Body of pancreas (tissue), 4 donors: Measurements from ENCODE around the gene TMEM229A. TPM values are rescaled to one million over a fixed set of nuclear protein-coding genes. Genes with fewer than 3 reads are reported as not detected.

Experiments
- ATAC-seq: fragments of 150-250 bp; one replicate; pipeline ENCODE4 v1.9.1; 2016
- DNase-seq, 4 donors: peaks; one replicate each; pipeline ENCODE4 v3.0.0-alpha.2; 2019
- H3K27ac ChIP-seq, 4 donors: fragments of 200-600 bp; sonication (generic); 1 replicate in 3 of 4; 2 replicates in 1 of 4; pipeline versions ENCODE4 v1.5.1 to v1.6.1; 2016 to 2019; ENCODE audit warnings: mild to moderate bottlenecking in 1 of 4, mixed read lengths in 1 of 4, moderate library complexity in 1 of 4
- H3K27me3 ChIP-seq, 2 donors: fragments of 200-600 bp; sonication (generic); one replicate each; pipeline ENCODE4 v1.6.0; 2016; ENCODE audit warnings: mild to moderate bottlenecking in 1 of 2
- H3K36me3 ChIP-seq, 2 donors: fragments of 200-600 bp; sonication (generic); replicated peaks in 1 of 2; 2 replicates each; pipeline ENCODE4 v1.5.1; 2016; ENCODE audit warnings: low read depth in 2 of 2; ENCODE audit not compliant: insufficient read depth in 1 of 2
- H3K4me1 ChIP-seq: fragments of 200-600 bp; sonication (generic); one replicate; pipeline ENCODE4 v1.6.0; 2016
- H3K4me3 ChIP-seq, 2 donors: fragments of 200-600 bp; sonication (generic); 1 replicate in 1 of 2; 2 replicates in 1 of 2; pipeline ENCODE4 v1.5.1; 2016 to 2019
- H3K9me3 ChIP-seq, 3 donors: fragments of 200-600 bp; sonication (generic); 1 replicate in 2 of 3; 2 replicates in 1 of 3; pipeline ENCODE4 v1.5.1; 2016
- CTCF ChIP-seq, 7 experiments: fragments of 450-650 bp in 4 of 7; fragments of 200-600 bp in 3 of 7; sonication (generic) in 3 of 7; IDR thresholded peaks; one replicate each; pipeline ENCODE4 v1.5.1; 2016 to 2019; ENCODE audit warnings: antibody characterized with exemption in 7 of 7
- POLR2A ChIP-seq, 3 donors: fragments of 450-650 bp; IDR thresholded peaks; one replicate each; pipeline ENCODE4 v1.6.1; 2016; ENCODE audit warnings: antibody characterized with exemption in 3 of 3, mild to moderate bottlenecking in 2 of 3
- WGBS, 2 donors: methylation state at CpG; one replicate each; pipeline ENCODE4 v1.1.5; 2017; 5-methylcytosine and 5-hydroxymethylcytosine counted together
- intact Hi-C: fragments of 100-400 bp; cut with DNase I; formaldehyde crosslinking; loops from one replicate; pipeline ENCODE4 v1.15.1; 2023
- total RNA-seq, 2 donors: library from RNA; depleted of rRNA; stranded (reverse); fragments of >200 nt; gene quantifications; one replicate each; pipeline ENCODE4 v1.1.0, GENCODE V29; 2016

TMEM229A gene
- total RNA-seq, 2 donors from 2014 or later, result not detected

- H3K4me3 ChIP-seq, result no peak overlapping the region
- intact Hi-C loops, result no loop called here
- no peaks in the 10 kb centered on the region for H3K9me3 ChIP-seq
- DNase-seq, result no peak
- ATAC-seq, result no peak
- 49 to 53% methylated on average over 4 of the region's 4 CpGs for WGBS, 2 donors
- no peak for TF ChIP-seq POLR2A (IDR thresholded peaks at IDR 0.05)
- TF ChIP-seq CTCF (IDR thresholded peaks at IDR 0.05), result no peak
- H3K27me3 ChIP-seq, result no peaks in the 10 kb centered on the region
- no peaks in the 10 kb centered on the region for H3K4me1 ChIP-seq
- no peaks in the 10 kb centered on the region for H3K36me3 ChIP-seq
- H3K27ac ChIP-seq, result no peak overlapping the region
Observed at GRCh38 chr7:124059375-124059774, 26.5 kb upstream of the TMEM229A start.

- H3K36me3 ChIP-seq, result no peaks in the 10 kb centered on the region
- no peaks in the 10 kb centered on the region for H3K9me3 ChIP-seq
- TF ChIP-seq CTCF (IDR thresholded peaks at IDR 0.05) (no peak), POLR2A (IDR thresholded peaks at IDR 0.05) (no peak)
- whole genome bisulfite sequencing, 2 donors, result 88 to 89% methylated on average over 2 of the region's 2 CpGs
- H3K27ac ChIP-seq, result no peak overlapping the region
- no peak for ATAC-seq
- no peak for DNase-seq
- H3K4me3 ChIP-seq, result no peak overlapping the region
- intact Hi-C loops, result no loop called here
- no peaks in the 10 kb centered on the region for H3K27me3 ChIP-seq
- no peaks in the 10 kb centered on the region for H3K4me1 ChIP-seq
Observed at GRCh38 chr7:124058515-124058914, 25.6 kb upstream of the TMEM229A start.

- no peak for TF ChIP-seq POLR2A (IDR thresholded peaks at IDR 0.05)
- TF ChIP-seq CTCF (IDR thresholded peaks at IDR 0.05), result no peak
- Histone ChIP-seq H3K9me3 (no peaks in the 10 kb centered on the region), H3K27me3 (no peaks in the 10 kb centered on the region), H3K4me3 (no peak overlapping the region), H3K4me1 (no peaks in the 10 kb centered on the region), H3K27ac (no peak overlapping the region), H3K36me3 (no peaks in the 10 kb centered on the region)
- DNase-seq, result no peak
- intact Hi-C loops, result no loop called here
- ATAC-seq, result no peak
- WGBS, 2 donors, result 55 to 59% methylated on average over 5 of the region's 5 CpGs
Observed at GRCh38 chr7:124057872-124058271, 25.0 kb upstream of the TMEM229A start.

- intact Hi-C loops, result no loop called here
- TF ChIP-seq CTCF (IDR thresholded peaks at IDR 0.05) (no peak), POLR2A (IDR thresholded peaks at IDR 0.05) (no peak)
- no peak overlapping the region for H3K27ac ChIP-seq
- 50 to 72% methylated on average over 1 of the region's 1 CpG for WGBS, 2 donors
- H3K4me3 ChIP-seq, result no peak overlapping the region
- no peak for DNase-seq
- no peaks in the 10 kb centered on the region for H3K9me3 ChIP-seq
- no peaks in the 10 kb centered on the region for H3K4me1 ChIP-seq
- no peaks in the 10 kb centered on the region for H3K36me3 ChIP-seq
- ATAC-seq, result no peak
- no peaks in the 10 kb centered on the region for H3K27me3 ChIP-seq
Observed at GRCh38 chr7:124056234-124056633, 23.4 kb upstream of the TMEM229A start.

GRCh38 chr7:124051681-124052377 lies 19.0 kb upstream of the TMEM229A start:
- TF ChIP-seq CTCF (IDR thresholded peaks at IDR 0.05) (no peak), POLR2A (IDR thresholded peaks at IDR 0.05) (no peak)
- H3K36me3 ChIP-seq, result no peaks in the 10 kb centered on the region
- DNase-seq (no peak), ATAC-seq (no peak)
- H3K4me3 ChIP-seq, result no peak overlapping the region
- H3K9me3 ChIP-seq, result no peaks in the 10 kb centered on the region
- WGBS, 2 donors, result 19 to 34% methylated on average over 1 of the region's 1 CpG
- intact Hi-C loops, result no loop called here
- H3K27ac ChIP-seq, result no peak overlapping the region
- H3K4me1 ChIP-seq, result no peaks in the 10 kb centered on the region
- no peaks in the 10 kb centered on the region for H3K27me3 ChIP-seq
